Fibroblast of pulmonary artery (primary cell): ENCODE data around the gene TMEM59L.

ENCODE experiments used
- DNase-seq: peaks from one replicate; pipeline ENCODE4 v3.0.0-alpha.2; 2010; ENCODE audit warnings: low read depth
- H3K4me3 ChIP-seq: replicated peaks from 2 replicates; pipeline ENCODE4 v1.5.1; 2011; ENCODE audit warnings: low read depth, mild to moderate bottlenecking, control low read depth, low read length, moderate library complexity
- TF ChIP-seq, protein P1 (sequence below): IDR thresholded peaks from 2 replicates; pipeline ENCODE4 v1.5.1; 2011; ENCODE audit warnings: mild to moderate bottlenecking, control low read depth, low read length, inconsistent platforms; ENCODE audit errors: missing control alignments

TMEM59L gene

DNA sequence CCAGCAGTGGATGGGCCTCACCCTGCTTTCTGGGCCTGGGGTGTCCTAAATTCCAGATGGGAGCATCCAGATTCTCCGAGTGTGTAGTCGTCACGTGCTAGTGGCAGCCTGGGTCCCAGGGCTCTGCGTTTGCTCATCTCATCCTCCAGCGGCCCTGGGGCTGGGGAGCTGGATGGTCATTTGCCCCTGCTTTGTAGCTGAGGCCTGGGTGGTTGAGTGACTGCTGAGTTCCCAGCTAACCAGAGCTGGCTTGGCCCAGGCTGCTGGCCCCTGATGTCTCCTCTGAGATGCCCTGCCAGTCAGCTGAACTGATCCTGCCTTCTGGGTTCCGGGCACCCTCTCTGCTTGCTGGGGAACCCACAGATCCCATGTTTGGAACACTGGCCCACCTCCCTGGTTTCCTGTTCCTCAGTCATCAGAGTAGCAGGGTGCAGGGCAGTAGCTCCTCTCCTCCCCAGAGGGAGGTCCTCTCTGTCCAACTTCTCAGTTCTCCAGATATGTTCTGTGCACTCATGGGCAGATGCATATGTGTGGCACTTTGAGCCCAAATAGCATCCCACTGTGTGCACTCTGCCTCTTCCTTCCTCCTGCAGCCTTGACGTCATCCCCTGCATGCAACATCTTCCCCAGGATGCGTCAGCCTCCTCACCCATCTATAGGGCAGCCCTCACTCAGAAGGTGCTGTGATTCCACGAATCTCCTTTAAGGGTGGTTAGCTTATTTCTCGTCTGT, 48.4 kb downstream of the TMEM59L start:
- H3K4me3 ChIP-seq = no peak overlapping the region
- DNase-seq = no peak
- TF ChIP-seq, protein P1, sequence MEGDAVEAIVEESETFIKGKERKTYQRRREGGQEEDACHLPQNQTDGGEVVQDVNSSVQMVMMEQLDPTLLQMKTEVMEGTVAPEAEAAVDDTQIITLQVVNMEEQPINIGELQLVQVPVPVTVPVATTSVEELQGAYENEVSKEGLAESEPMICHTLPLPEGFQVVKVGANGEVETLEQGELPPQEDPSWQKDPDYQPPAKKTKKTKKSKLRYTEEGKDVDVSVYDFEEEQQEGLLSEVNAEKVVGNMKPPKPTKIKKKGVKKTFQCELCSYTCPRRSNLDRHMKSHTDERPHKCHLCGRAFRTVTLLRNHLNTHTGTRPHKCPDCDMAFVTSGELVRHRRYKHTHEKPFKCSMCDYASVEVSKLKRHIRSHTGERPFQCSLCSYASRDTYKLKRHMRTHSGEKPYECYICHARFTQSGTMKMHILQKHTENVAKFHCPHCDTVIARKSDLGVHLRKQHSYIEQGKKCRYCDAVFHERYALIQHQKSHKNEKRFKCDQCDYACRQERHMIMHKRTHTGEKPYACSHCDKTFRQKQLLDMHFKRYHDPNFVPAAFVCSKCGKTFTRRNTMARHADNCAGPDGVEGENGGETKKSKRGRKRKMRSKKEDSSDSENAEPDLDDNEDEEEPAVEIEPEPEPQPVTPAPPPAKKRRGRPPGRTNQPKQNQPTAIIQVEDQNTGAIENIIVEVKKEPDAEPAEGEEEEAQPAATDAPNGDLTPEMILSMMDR = no peak

GRCh38 chr19:18662972-18663732, 50.5 kb downstream of the TMEM59L start:
- no peak for DNase-seq
- TF ChIP-seq, protein P1 = no peak
- H3K4me3 ChIP-seq = no peak overlapping the region

- TF ChIP-seq, protein P1 = no peak
- DNase-seq = no peak
- H3K4me3 ChIP-seq = no peak overlapping the region
These were observed 51.4 kb downstream of the TMEM59L start for GRCh38 chr19:18663940-18664530.

DNA sequence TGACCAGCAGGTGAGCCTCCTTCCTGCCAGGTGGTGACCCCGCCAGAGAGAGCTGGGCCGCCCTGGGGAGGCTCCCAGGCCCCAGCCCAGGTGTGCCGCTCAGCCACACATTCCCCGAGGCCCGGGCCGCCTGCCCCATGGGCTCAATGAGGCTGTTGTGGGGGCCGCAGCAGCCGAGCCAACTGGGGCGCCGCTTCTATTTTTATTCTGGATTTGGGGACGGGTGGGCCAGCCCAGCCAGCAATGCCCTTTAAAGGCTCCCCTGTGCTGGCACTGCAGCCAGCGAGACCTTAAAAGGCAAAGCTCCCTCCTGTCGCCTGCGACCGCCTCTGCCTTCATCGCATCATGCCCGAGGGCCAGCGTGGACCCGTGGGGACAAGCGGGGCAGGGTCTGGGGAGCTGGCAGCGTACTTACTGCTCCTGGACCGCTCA, 53.1 kb downstream of the TMEM59L start:
- TF ChIP-seq, protein P1 = no peak
- no peak overlapping the region for H3K4me3 ChIP-seq
- no peak for DNase-seq

- DNase-seq = no peak
- TF ChIP-seq, protein P1 = no peak
These were observed 53.6 kb downstream of the TMEM59L start for GRCh38 chr19:18666317-18666716.

GRCh38 chr19:18666784-18667183, 54.1 kb downstream of the TMEM59L start:
- TF ChIP-seq, protein P1 = no peak
- no peak for DNase-seq

More at GRCh38 chr19:18666317-18666716, 53.6 kb downstream of the TMEM59L start:
- no peak overlapping the region for H3K4me3 ChIP-seq

More at GRCh38 chr19:18666784-18667183, 54.1 kb downstream of the TMEM59L start:
- H3K4me3 ChIP-seq = no peak overlapping the region
